C1 segment of cervical spinal cord (tissue), 14 donors: ENCODE measurements around the gene IGSF3.

Source experiments
- DNase-seq, 14 donors: peaks; one replicate each; lab custom pipeline; 2025; lab: John Stamatoyannopoulos, UW

The IGSF3 gene

GRCh38 chr1:116529199-116529631 lies 138.3 kb downstream of the IGSF3 start:
- no peak for DNase-seq

GRCh38 chr1:116528329-116529083 lies 139.0 kb downstream of the IGSF3 start:
- DNase-seq: no peak

- DNase-seq: no peak
Measured at GRCh38 chr1:116525440-116525839, 142.1 kb downstream of the IGSF3 start.
